G401 (cell line): Measurements from ENCODE around the gene RHOT2. TPM values are rescaled to one million over a fixed set of nuclear protein-coding genes. Genes with fewer than 3 reads are reported as not detected.
A peak's percentile ranks its signal among the peaks of the same experiment; 100 is the strongest.

Source experiments
- DNase-seq: peaks from one replicate; pipeline ENCODE4 v3.0.0-alpha.2; 2015; ENCODE audit warnings: low spot score
- in situ Hi-C: cut with HindIII; loops from 2 replicates; pipeline ENCODE4 v1.10.0; 2016; ENCODE audit warnings: low sequenced_read_pairs, mixed read lengths
- total RNA-seq: library from RNA; depleted of rRNA; stranded (reverse); fragments of >200 nt; shearing (Covaris generic); gene quantifications from 2 replicates; pipeline ENCODE4 v1.2.3, GENCODE V29; 2014

RHOT2 gene
- total RNA-seq, 1 experiment from 2014 or later, result 104 TPM

- in situ Hi-C loops, result no loop called here
Observed at GRCh38 chr16:645852-646678, 21.9 kb upstream of the RHOT2 start.

GRCh38 chr16:646679-647172 lies 21.2 kb upstream of the RHOT2 start:
- in situ Hi-C loops, result no loop called here
- no peak for DNase-seq

More at GRCh38 chr16:645852-646678, 21.9 kb upstream of the RHOT2 start:
- no peak for DNase-seq

DNA sequence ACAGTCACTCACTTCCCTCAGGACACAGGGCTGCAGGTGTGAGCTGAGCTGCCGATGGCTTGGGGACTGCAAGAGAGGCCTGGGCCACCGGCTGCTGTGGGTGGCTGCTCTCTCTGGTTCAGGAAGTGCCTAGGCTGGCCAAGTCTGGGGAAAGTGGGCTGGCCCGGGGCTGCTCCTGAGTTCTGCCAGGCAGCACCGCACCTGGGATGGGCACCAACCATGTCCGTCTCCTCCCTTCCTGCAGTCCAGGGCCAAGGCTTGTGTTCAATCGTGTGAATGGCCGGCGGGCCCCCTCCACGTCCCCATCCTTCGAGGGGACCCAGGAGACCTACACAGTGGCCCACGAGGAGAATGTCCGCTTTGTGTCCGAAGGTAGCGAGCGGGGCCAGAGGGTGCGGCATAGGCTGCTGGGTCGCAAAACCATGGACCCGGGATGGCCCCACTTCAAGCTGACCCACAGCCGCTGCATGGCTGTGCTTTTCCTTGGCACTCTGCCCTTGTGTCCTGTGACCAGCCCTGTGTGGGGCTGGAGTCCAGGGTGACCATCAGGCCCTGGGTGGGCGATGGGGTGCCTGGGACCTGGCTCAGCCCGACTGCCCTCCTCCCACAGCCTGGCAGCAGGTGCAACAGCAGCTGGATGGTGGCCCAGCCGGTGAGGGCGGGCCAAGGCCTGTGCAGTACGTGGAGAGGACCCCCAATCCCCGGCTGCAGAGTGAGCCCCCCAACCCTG lies 20.6 kb upstream of the RHOT2 start:
- in situ Hi-C loops, result no loop called here
- DNase-seq, result no peak

DNA sequence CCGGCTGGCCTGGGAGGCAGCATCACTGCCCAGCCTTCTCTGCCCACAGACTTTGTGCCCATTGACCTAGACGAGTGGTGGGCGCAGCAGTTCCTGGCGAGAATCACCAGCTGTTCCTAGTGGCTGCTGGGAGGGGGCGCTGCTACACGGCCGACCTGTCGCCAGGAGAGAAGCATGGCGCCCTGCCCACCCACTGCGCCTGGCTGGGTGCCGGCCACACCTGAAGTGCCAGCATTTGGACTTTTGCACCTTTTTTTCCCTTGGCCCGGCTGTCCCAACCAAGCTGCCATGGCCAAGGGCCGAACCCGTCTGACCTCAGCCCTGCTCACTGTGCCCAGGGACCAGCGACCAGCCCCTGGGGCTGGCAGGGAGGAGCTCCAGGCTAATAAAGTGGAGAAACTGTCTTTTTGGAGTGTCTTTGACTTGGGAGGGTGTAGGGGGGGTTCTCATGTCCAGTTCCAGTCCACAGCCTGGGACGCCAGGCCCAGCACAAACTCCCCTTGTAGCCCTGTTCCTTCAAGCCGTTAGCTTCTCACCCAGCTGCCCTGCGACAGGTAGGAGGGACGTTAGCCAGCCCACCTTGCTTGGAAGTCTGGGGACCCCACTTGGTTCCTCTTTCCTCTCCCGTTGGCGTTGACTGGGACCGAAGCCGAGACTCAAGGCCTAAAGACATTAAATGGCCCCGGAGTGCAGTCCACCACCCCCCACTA lies 19.7 kb upstream of the RHOT2 start:
- DNase-seq, result no peak
- in situ Hi-C loops, result no loop called here

- in situ Hi-C loops, result no loop called here
- peak; percentile 86 for DNase-seq
Observed at GRCh38 chr16:648781-649589, 18.9 kb upstream of the RHOT2 start, which contains the start of gene WDR90. Gene WDR90, plus strand, starts transcription at chr16:649365. Its CDS starts 52 bp downstream, at chr16:649417.

DNA sequence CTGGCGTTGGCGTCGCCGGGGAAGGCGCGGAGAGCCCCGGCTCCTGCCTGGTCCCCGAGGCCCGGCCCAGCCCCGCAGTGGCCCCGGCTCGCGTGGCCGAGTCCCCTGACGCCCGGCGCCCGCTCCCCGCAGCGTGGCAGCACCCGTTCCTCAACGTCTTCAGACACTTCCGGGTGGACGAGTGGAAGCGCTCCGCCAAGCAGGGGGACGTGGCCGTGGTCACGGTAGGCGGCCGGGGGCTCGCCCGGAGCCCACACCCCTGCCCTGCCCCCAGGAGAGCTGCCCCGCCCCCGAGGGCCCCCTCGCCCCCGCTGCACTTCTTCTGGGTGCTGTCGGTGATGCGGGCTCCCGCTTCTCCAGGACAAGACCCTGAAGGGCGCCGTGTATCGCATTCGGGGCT lies 18.3 kb upstream of the RHOT2 start:
- in situ Hi-C loops, result no loop called here
- DNase-seq, result no peak

DNA sequence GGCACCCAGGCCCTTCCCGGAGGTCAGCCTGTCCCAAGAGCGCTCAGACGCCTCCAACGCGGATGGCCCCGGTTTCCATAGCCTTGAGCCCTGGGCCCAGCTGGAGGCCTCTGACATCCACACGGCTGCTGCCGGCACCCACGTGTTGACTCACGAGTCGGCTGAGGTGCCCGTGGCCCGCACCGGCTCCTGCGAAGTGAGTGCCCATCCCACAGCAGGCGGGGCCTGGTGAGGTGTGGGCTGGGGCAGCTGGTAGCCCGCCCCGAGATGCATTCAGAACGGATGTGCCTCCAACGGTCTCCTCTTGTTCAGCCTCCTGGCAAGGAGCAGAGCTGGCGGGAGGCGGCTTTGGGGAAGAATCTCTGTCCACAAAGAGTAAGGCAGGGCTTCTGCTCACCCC lies 16.1 kb upstream of the RHOT2 start:
- in situ Hi-C loops, result no loop called here
- DNase-seq, result no peak

GRCh38 chr16:652454-653305 lies 15.3 kb upstream of the RHOT2 start:
- in situ Hi-C loops, result no loop called here
- DNase-seq, result no peak

GRCh38 chr16:654034-654433 lies 13.9 kb upstream of the RHOT2 start:
- no peak for DNase-seq
- in situ Hi-C loops, result no loop called here

GRCh38 chr16:657487-657886 lies 10.4 kb upstream of the RHOT2 start:
- no peak for DNase-seq
- in situ Hi-C loops, result no loop called here

- DNase-seq, result no peak
- in situ Hi-C loops, result no loop called here
Observed at GRCh38 chr16:658679-659571, 9.0 kb upstream of the RHOT2 start.

DNA sequence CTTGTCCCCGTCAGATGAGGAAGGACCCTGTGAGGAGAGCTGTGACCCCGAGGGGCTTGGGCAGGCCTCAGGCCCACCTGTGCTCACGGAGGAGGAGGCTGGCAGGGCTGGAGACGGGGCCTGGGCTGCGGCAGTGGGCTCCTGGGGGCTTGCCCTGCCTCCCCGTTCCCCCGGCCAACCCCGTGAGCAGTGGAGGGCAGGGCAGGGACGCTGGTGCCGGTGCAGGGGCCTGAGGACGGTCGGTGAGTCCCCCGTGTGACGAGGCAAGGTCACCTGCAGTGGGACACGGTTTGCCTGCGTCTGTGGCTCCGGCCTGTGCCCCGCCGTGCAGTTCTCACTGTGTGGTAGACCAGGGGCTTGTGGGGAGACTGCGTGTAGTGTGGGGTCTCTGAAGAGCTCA lies 8.3 kb upstream of the RHOT2 start:
- no peak for DNase-seq
- in situ Hi-C loops, result no loop called here

GRCh38 chr16:660132-660458 lies 7.8 kb upstream of the RHOT2 start:
- DNase-seq, result no peak
- in situ Hi-C loops, result no loop called here

GRCh38 chr16:660459-661183 lies 7.3 kb upstream of the RHOT2 start:
- in situ Hi-C loops, result no loop called here
- DNase-seq, result peak; percentile 82

- DNase-seq, result no peak
- in situ Hi-C loops, result no loop called here
Observed at GRCh38 chr16:661184-661821, 6.6 kb upstream of the RHOT2 start.

GRCh38 chr16:662095-662494 lies 5.8 kb upstream of the RHOT2 start:
- in situ Hi-C loops, result no loop called here

More at GRCh38 chr16:662095-662494, 5.8 kb upstream of the RHOT2 start:
- DNase-seq, result no peak
